HG02763 (cell line): ENCODE measurements around the gene RALGAPA1.
"Not testable (repeated sequence)": the region's sequence is repeated elsewhere in the genome, so short reads cannot be mapped to it uniquely, and the experiment has no call there.

ENCODE experiments used
- ATAC-seq: cut with Tn5 transposase; IDR thresholded peaks from one replicate; pipeline ENCODE4 v1.9.1; 2021; ENCODE audit warnings: mild to moderate bottlenecking, moderate library complexity; ENCODE audit not compliant: unreplicated experiment

Gene RALGAPA1

GRCh38 chr14:35766700-35767082, 42.4 kb downstream of the RALGAPA1 start:
- ATAC-seq: no peak

DNA sequence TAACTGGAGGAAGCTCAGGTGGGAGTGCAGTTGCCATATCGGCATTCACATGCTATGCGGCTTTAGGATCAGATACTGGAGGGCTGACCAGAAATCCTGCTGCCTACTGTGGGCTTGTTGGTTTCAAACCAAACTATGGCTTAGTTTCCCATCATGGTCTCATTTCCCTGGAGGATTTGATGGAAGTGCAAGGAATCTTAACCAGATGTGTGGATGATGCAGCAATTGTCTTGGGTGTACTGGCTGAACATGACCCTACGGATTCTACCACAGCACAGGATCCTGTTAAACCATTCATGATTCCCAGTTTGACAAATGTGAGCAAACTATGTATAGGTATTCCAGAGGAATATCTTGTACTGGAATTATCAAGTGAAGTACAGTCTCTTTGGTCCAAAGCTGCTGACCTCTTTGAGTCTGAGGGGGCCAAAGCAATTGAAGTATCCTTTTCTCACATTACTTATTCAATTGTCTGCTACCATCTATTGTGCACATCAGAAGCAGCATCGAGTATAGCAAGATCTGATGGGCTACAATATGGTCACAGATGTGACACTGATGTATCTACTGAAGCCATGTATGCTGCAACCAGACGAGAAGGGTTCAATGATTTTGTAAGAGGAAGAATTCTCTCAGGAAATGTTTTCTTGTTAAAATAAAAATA, 42.9 kb downstream of the RALGAPA1 start:
- ATAC-seq: no peak

DNA sequence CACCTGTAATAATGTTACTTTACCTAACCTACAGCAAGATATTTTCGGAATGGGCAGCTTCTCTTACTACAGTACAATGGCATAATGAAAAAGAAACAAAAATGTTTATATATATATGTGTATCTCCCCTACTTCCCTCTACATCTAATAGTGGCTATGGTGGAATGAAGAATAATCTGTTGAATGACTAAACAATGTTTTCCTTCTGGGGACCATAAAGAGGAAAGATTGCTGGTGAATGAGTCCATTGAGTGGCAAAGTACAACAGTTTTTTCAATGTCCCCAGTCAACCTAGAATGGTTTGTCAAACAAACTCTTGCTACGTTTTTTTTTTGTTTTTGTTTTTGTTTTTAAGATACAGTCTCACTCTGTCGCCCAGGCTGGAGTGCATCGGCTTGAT, 47.2 kb downstream of the RALGAPA1 start:
- no peak for ATAC-seq

- no peak for ATAC-seq
These were observed 49.0 kb downstream of the RALGAPA1 start for GRCh38 chr14:35760143-35760542.

DNA sequence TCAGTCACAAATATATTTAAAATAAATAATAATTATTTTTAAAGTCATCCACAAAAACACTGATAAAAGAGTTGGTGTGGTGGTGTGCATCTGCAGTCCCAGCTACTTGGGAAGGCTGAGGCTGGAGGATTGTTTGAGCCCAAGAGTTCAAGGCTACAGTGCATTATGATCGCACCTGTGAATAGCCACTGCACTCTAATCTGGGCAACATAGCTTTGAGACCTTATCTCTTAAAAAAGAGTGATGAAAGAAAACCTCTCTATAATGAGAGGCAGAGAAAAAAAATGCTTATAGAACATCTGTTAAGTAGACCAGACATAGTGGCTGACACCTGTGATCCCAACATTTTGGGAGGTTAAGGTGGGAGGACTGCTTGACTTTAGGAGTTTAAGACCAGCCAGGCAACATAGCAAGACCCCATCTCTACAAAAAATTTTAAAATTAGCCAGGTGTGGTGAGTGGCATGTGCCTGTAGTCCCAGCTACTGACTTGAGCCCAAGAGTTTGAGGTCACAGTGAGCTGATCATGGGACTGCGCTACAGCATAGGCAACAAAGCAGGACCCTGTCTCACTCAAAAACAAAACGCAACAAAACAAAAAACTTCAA, 50.5 kb downstream of the RALGAPA1 start:
- ATAC-seq: no peak

GRCh38 chr14:35754671-35755070, 54.4 kb downstream of the RALGAPA1 start:
- ATAC-seq: no peak

GRCh38 chr14:35752380-35752779, 56.7 kb downstream of the RALGAPA1 start:
- ATAC-seq: no peak

DNA sequence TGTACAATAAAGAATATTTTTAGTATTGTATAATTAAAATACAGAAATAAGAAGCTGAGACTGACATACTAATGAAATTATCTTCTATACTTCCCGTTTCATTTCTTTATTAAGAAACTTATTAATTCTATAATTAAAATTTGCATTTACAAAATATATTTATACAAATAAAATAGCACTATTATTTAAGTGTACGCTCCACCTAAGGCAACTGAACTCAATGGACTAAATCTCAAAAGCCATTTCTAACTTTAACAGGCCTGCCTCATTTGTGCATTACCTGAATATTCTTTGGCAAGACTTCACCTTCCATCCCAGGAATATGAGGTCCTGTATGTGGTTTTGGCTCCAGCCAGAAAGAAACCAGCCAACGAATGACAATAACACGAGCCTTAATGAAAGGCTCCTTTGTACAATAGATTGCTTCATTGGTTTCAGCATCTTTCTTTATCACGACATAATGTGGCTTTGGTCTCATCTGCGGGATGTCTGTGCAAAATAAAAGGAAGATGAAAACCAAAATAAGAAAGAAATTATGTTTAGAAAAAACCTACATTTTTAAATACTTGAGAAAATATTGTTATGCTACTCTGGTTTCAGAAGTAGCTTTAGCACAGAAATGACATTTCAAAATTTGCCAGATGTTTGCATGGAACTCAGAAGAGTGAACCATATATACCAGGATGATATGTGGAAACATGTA, 58.7 kb downstream of the RALGAPA1 start:
- no peak for ATAC-seq

DNA sequence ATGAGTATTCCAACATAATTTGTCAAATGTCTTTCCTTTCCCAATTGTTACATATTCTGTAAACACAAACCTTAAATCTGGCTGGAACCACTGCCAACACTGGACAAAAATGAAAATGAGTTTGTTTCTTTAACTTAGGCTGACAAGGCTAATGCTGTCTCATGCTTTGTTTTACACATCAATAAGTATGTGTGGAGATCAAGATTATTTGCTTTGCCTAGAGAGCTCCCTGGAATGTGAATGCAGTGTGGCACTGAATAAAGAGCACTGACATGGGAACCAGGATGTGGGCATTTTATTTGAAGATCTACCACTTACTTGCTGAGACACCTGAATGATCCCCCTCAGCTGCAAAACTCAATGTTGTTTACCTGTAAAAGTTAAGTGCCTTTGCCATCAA, 61.7 kb downstream of the RALGAPA1 start:
- no peak for ATAC-seq

GRCh38 chr14:35742442-35742841, 66.7 kb downstream of the RALGAPA1 start:
- ATAC-seq: no peak

DNA sequence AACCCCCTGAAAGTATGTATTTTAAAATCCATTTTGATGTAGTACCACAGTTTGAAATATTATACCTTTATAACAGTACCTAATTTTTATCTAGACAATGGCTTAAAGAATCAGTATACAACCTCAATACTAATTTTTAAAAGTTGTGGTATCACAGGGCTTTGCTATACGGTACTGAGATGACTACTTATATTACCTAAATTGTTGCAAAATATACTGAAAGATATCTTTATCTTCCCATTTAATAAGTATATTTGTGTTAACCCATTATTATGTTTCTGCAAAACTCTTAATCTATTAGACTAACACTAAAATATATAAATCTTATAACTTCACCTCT, 67.1 kb downstream of the RALGAPA1 start:
- no peak for ATAC-seq

- ATAC-seq: no peak
These were observed 67.6 kb downstream of the RALGAPA1 start for GRCh38 chr14:35741345-35742031.

DNA sequence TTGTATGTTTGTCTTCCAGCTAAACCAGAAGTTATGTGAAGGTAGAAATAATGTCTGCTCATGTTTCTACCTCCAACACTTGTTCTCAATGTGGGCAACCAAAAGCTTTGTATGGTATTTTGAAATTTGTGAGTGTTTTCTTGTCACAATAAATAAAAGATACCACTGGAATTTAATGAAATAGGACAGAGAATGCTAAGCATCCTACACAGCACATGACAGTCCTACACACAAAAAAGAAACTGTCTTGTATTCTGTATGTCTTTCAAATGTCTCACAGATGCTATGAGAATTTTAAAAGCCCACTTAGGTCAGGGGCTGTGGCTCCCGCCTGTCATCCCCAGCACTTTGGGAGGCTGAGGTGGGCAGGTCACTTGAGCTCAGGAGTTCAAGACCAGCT, 68.9 kb downstream of the RALGAPA1 start:
- no peak for ATAC-seq

DNA sequence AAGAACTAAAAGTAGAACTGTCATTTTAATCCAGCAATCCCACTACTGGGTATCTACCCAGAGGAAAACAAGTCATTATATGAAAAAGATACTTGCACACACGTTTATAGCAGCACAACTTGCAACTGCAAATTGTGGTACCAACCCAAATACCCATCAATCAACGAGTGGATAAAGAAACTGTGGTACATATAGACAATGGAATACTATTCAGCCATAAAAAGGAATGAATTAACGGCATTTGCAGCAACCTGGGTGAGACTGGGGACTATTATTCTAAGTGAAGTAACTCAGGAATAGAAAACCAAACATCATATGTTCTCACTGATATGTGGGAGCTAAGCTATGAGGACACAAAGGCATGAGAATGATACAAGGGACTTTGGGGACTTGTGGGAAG, 73.9 kb downstream of the RALGAPA1 start:
- ATAC-seq: not testable (repeated sequence)

GRCh38 chr14:35733510-35733909, 75.6 kb downstream of the RALGAPA1 start:
- ATAC-seq: not testable (repeated sequence)

DNA sequence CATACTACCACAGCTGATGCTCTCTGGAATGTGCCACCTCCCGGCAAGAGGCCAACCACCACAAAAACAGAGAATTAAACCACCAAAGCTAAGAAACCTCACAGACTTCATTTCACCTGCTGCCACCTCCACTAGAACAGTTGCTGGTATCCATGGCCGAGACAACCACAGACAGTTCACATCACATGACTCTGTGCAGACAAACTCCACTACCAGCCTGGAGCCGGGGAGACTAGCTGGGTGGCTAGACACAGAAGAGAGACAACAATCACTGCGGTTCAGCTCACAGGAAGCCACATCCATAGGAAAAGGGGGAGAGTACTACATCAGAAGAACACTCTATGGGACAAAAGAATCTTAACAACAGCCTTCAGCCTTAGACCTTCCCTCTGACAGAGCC, 78.2 kb downstream of the RALGAPA1 start:
- ATAC-seq: no peak

DNA sequence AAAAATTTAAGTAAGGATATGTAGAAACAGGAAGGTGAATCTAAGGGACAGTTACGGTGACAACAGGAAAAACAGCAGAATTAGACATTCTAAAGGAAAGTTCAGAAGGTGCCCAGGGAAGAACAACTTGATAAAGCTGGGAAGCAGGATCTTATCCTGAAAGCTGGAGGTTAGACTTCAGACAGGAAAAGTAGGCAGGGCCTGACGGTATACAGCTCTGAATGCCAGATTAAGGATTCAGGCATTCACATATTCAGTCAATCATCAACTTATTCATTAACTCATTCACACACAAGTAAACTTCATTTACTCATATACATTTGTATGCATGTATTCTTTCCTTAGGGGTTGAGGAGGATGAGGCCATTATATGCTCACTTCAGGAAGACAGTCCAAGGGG, 81.3 kb downstream of the RALGAPA1 start:
- no peak for ATAC-seq

- ATAC-seq: no peak
These were observed 83.2 kb downstream of the RALGAPA1 start for GRCh38 chr14:35725930-35726329.

GRCh38 chr14:35715079-35715478, 94.0 kb downstream of the RALGAPA1 start:
- ATAC-seq: no peak

DNA sequence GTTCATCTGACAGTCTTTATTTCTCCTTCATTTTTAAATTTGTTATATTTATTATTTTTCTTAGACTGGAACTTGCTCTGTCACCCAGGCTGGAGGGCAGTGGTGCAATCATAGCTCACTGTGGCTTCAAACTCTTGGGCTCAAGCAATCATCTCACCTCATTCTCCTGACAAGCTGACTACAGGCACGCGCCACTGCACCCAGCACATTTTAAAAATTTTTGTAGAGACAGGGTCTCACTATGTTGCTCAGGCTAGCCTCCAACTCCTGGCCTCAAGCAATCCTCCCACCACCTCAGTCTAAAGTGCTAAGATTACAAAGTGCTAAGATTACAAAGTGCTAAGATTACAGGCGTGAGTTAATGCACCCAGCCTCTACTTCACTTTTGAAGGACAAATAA, 96.6 kb downstream of the RALGAPA1 start:
- ATAC-seq: no peak

DNA sequence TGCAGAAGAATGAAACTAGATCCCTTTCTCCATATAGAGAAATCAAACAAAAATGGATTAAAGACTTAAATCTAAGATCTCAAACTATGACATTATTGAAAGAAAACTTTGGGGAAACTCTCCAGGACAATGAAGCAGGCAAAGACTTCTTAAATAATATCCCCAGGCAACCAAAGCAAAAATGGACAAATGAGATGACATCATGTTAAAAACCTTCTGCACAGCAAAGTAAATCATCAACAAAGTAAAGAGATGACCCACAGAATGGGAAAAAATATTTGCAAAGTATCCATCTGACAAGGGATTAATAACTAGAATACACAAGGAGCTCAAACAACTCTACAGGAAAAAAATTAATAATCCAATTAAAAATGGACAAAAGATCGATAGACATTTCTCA, 101.0 kb downstream of the RALGAPA1 start:
- ATAC-seq: no peak

GRCh38 chr14:35705636-35706035, 103.5 kb downstream of the RALGAPA1 start:
- no peak for ATAC-seq
